ENCODE measurements around the gene GPR176.

Gene GPR176

GRCh38 chr15:39792025-39792843 is 127.8 kb downstream of the GPR176 start:
- ChIA-PET POLR2A (no interaction called here), CTCF (no interaction called here)
- TF ChIP-seq FOXM1 (IDR thresholded peaks at IDR 0.05; ENCODE audit: borderline replicate concordance) (no peak), ZNF384 (IDR thresholded peaks at IDR 0.05) (no peak), LEF1 (IDR thresholded peaks at IDR 0.05; ENCODE audit: borderline replicate concordance) (no peak), TARDBP (IDR thresholded peaks at IDR 0.05) (no peak), ARNT (IDR thresholded peaks at IDR 0.05) (no peak), SP1 (IDR thresholded peaks at IDR 0.05) (no peak), PKNOX1 (IDR thresholded peaks at IDR 0.05) (no peak), NFRKB (IDR thresholded peaks at IDR 0.05) (no peak), L3MBTL2 (conservative IDR thresholded peaks at IDR 0.05) (no peak), FOXK2 (IDR thresholded peaks at IDR 0.05) (no peak), SUZ12 (IDR thresholded peaks at IDR 0.05) (no peak), BHLHE40 (IDR thresholded peaks at IDR 0.05; ENCODE audit: borderline replicate concordance) (no peak), FOXA1 (IDR thresholded peaks at IDR 0.05) (no peak), HDGF (IDR thresholded peaks at IDR 0.05; ENCODE audit: borderline replicate concordance) (no peak), ELF4 (IDR thresholded peaks at IDR 0.05) (no peak)
- no peak for DNase-seq (ENCODE audit: extremely low spot score)

GRCh38 chr15:39789736-39790135 is 130.3 kb downstream of the GPR176 start:
- ChIA-PET CTCF (no interaction called here), POLR2A (interaction anchor here (0.7 kb wide), 1 partner anchor 975 kb away, joined by 3 read pairs; no protein-coding TSS in a partner anchor)
- no peak for DNase-seq (ENCODE audit: extremely low spot score)
- no peak for TF ChIP-seq TARDBP (IDR thresholded peaks at IDR 0.05)
- no peak for TF ChIP-seq FOXM1 (IDR thresholded peaks at IDR 0.05; ENCODE audit: borderline replicate concordance)
- TF ChIP-seq L3MBTL2 (conservative IDR thresholded peaks at IDR 0.05), result no peak
- TF ChIP-seq ELF4 (IDR thresholded peaks at IDR 0.05), result no peak

GRCh38 chr15:39788800-39789565 is 131.1 kb downstream of the GPR176 start:
- DNase-seq (ENCODE audit: extremely low spot score), result no peak
- TF ChIP-seq NFRKB (IDR thresholded peaks at IDR 0.05), result no peak
- no peak for TF ChIP-seq ELF4 (IDR thresholded peaks at IDR 0.05)
- no peak for TF ChIP-seq TARDBP (IDR thresholded peaks at IDR 0.05)
- no peak for TF ChIP-seq SUZ12 (IDR thresholded peaks at IDR 0.05)
- no peak for TF ChIP-seq ZNF384 (IDR thresholded peaks at IDR 0.05)
- TF ChIP-seq CTBP1 (IDR thresholded peaks at IDR 0.05; ENCODE audit: borderline replicate concordance), result no peak
- TF ChIP-seq LEF1 (IDR thresholded peaks at IDR 0.05; ENCODE audit: borderline replicate concordance), result no peak
- TF ChIP-seq FOXM1 (IDR thresholded peaks at IDR 0.05; ENCODE audit: borderline replicate concordance), result no peak
- TF ChIP-seq FOXK2 (IDR thresholded peaks at IDR 0.05), result no peak
- no peak for TF ChIP-seq HDGF (IDR thresholded peaks at IDR 0.05; ENCODE audit: borderline replicate concordance)
- no peak for TF ChIP-seq L3MBTL2 (conservative IDR thresholded peaks at IDR 0.05)
- no peak for TF ChIP-seq ARNT (IDR thresholded peaks at IDR 0.05)
- no peak for TF ChIP-seq BHLHE40 (IDR thresholded peaks at IDR 0.05; ENCODE audit: borderline replicate concordance)
- CTCF ChIA-PET, result no interaction called here
- POLR2A ChIA-PET, result interaction anchor here (0.7 kb wide), 1 partner anchor 974 kb away, joined by 3 read pairs; no protein-coding TSS in a partner anchor

GRCh38 chr15:39788108-39788507 is 132.0 kb downstream of the GPR176 start:
- POLR2A ChIA-PET, result no interaction called here
- no peak for TF ChIP-seq HDGF (IDR thresholded peaks at IDR 0.05; ENCODE audit: borderline replicate concordance)
- no peak for TF ChIP-seq PKNOX1 (IDR thresholded peaks at IDR 0.05)
- no peak for TF ChIP-seq FOXA1 (IDR thresholded peaks at IDR 0.05)
- CTCF ChIA-PET, result interaction anchor here (0.9 kb wide), 1 partner anchor 10 kb away, joined by 5 read pairs; no protein-coding TSS in a partner anchor

GRCh38 chr15:39787479-39787878 is 132.6 kb downstream of the GPR176 start:
- DNase-seq (ENCODE audit: extremely low spot score), result no peak
- CTCF ChIA-PET, result interaction anchor here (0.9 kb wide), 1 partner anchor 11 kb away, joined by 5 read pairs; no protein-coding TSS in a partner anchor
- TF ChIP-seq BHLHE40 (IDR thresholded peaks at IDR 0.05; ENCODE audit: borderline replicate concordance), result no peak
- TF ChIP-seq ZNF384 (IDR thresholded peaks at IDR 0.05), result no peak
- TF ChIP-seq SUZ12 (IDR thresholded peaks at IDR 0.05), result no peak
- no peak for TF ChIP-seq FOXA1 (IDR thresholded peaks at IDR 0.05)
- no peak for TF ChIP-seq L3MBTL2 (conservative IDR thresholded peaks at IDR 0.05)
- no peak for TF ChIP-seq CTBP1 (IDR thresholded peaks at IDR 0.05; ENCODE audit: borderline replicate concordance)
- TF ChIP-seq PKNOX1 (IDR thresholded peaks at IDR 0.05), result no peak
- TF ChIP-seq NFRKB (IDR thresholded peaks at IDR 0.05), result no peak
- no peak for TF ChIP-seq TARDBP (IDR thresholded peaks at IDR 0.05)
- TF ChIP-seq SP1 (IDR thresholded peaks at IDR 0.05), result no peak
- no peak for TF ChIP-seq FOXK2 (IDR thresholded peaks at IDR 0.05)
- no peak for TF ChIP-seq FOXM1 (IDR thresholded peaks at IDR 0.05; ENCODE audit: borderline replicate concordance)
- TF ChIP-seq ARNT (IDR thresholded peaks at IDR 0.05), result no peak
- no peak for TF ChIP-seq HDGF (IDR thresholded peaks at IDR 0.05; ENCODE audit: borderline replicate concordance)
- no peak for TF ChIP-seq LEF1 (IDR thresholded peaks at IDR 0.05; ENCODE audit: borderline replicate concordance)
- no peak for TF ChIP-seq ELF4 (IDR thresholded peaks at IDR 0.05)
- POLR2A ChIA-PET, result no interaction called here

More at GRCh38 chr15:39788108-39788507, 132.0 kb downstream of the GPR176 start:
- no peak for DNase-seq (ENCODE audit: extremely low spot score)

Data from HEK293T (cell line).